Tibial artery (tissue), 4 donors: ENCODE measurements around the gene AMDHD1.

ENCODE experiments used
- DNase-seq, 2 donors: peaks; one replicate each; pipeline ENCODE4 v3.0.0-alpha.2; 2019
- H3K27ac ChIP-seq, 2 donors: fragments of 200-600 bp; sonication (generic) in 1 of 2; 1 replicate in 1 of 2; 2 replicates in 1 of 2; pipeline ENCODE4 v1.5.1; 2018 to 2019; ENCODE audit warnings: mild to moderate bottlenecking in 1 of 2
- H3K27me3 ChIP-seq, 2 donors: fragments of 200-600 bp; sonication (generic) in 1 of 2; one replicate each; pipeline versions ENCODE4 v1.5.1 to v1.6.0; 2016 to 2019
- H3K36me3 ChIP-seq, 3 donors: fragments of 200-600 bp; sonication (generic) in 2 of 3; one replicate each; pipeline ENCODE4 v1.5.1; 2016 to 2019; ENCODE audit warnings: mild to moderate bottlenecking in 2 of 3
- H3K4me1 ChIP-seq, 4 donors: fragments of 200-600 bp; sonication (generic) in 2 of 4; 1 replicate in 3 of 4; 2 replicates in 1 of 4; pipeline ENCODE4 v1.5.1; 2016 to 2019
- H3K4me3 ChIP-seq, 2 donors: fragments of 200-600 bp; sonication (generic) in 1 of 2; 1 replicate in 1 of 2; 2 replicates in 1 of 2; pipeline ENCODE4 v1.5.1; 2018 to 2019; ENCODE audit warnings: mild to moderate bottlenecking in 2 of 2
- H3K9me3 ChIP-seq, 3 donors: fragments of 200-600 bp; sonication (generic) in 1 of 3; one replicate each; pipeline ENCODE4 v1.5.1; 2016 to 2019
- intact Hi-C: fragments of 100-400 bp; cut with DNase I; formaldehyde crosslinking; loops from one replicate; pipeline ENCODE4 v1.15.0; 2023; ENCODE audit warnings: low total_unique reads
- TF ChIP-seq, protein P1 (sequence below), 2 experiments: fragments of 200-600 bp in 1 of 2; fragments of 450-650 bp in 1 of 2; IDR thresholded peaks; one replicate each; pipeline ENCODE4 v1.5.1; 2017 to 2019; ENCODE audit warnings: antibody characterized with exemption in 2 of 2, mild to moderate bottlenecking in 1 of 2, moderate library complexity in 1 of 2

The AMDHD1 gene

DNA sequence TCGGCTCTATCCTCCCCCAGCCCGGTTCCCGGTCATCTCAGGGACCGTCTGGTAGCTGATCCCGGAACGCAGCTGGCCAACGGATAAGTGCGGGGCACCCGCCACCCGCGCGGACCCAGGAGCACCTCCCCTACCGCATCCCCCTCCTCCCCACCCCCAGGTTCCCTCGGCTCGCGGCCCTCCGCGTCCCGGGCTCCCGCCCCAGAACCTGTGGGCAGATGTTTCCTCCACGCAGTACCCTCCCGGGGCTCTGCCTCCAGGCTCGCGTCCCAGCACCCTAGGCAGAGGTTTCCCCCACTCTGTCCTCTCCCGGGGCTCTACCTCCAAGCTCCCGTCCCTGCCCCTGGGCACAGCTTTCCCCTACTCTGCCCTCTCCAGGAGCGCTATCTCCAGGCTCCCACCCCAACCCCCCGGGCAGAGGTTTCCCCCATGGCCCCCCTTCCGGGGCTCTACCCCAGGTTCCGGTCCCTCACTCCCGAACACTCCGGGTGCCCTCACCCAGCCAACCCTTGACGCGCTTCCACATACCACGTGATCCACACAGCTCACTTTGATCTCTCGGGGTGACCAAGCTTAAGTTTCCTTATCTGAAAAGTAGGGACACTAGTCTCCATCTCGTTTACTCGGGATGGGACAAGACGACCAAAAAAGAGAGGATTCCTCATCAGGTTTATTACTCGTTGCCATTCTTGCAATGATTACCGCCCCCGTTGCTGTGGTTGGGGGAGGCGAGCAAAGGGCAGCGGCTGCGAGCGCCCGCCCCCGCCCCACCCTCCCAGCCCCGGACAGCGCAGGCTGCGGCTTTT, 404 bp upstream of the AMDHD1 start, which contains the start of gene CCDC38:
CCDC38 (minus strand) TSS at position 91 of the 806 bp plus-strand sequence. CDS start 6,105 bp downstream, outside the sequence.
- H3K9me3 ChIP-seq: no peaks in the 10 kb centered on the region
- DNase-seq: peak; percentile 73 to 79
- peaks cover 0 to 15% (median 4%) of the 10 kb centered on the region in 4 donors for H3K4me1 ChIP-seq
- peak within 1 kb of the TSS; percentile 66 to 70 for H3K27ac ChIP-seq
- intact Hi-C loops: loop anchor here (10.0 kb wide), 1 partner anchor 88 kb away; the partner anchor contains the start of gene SNRPF
- H3K36me3 ChIP-seq: no peaks in the 10 kb centered on the region
- TF ChIP-seq, protein P1, sequence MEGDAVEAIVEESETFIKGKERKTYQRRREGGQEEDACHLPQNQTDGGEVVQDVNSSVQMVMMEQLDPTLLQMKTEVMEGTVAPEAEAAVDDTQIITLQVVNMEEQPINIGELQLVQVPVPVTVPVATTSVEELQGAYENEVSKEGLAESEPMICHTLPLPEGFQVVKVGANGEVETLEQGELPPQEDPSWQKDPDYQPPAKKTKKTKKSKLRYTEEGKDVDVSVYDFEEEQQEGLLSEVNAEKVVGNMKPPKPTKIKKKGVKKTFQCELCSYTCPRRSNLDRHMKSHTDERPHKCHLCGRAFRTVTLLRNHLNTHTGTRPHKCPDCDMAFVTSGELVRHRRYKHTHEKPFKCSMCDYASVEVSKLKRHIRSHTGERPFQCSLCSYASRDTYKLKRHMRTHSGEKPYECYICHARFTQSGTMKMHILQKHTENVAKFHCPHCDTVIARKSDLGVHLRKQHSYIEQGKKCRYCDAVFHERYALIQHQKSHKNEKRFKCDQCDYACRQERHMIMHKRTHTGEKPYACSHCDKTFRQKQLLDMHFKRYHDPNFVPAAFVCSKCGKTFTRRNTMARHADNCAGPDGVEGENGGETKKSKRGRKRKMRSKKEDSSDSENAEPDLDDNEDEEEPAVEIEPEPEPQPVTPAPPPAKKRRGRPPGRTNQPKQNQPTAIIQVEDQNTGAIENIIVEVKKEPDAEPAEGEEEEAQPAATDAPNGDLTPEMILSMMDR (IDR thresholded peaks at IDR 0.05): no peak
- peak within 1 kb of the TSS; percentile 71 to 77 for H3K4me3 ChIP-seq
- H3K27me3 ChIP-seq: no peaks in the 10 kb centered on the region

DNA sequence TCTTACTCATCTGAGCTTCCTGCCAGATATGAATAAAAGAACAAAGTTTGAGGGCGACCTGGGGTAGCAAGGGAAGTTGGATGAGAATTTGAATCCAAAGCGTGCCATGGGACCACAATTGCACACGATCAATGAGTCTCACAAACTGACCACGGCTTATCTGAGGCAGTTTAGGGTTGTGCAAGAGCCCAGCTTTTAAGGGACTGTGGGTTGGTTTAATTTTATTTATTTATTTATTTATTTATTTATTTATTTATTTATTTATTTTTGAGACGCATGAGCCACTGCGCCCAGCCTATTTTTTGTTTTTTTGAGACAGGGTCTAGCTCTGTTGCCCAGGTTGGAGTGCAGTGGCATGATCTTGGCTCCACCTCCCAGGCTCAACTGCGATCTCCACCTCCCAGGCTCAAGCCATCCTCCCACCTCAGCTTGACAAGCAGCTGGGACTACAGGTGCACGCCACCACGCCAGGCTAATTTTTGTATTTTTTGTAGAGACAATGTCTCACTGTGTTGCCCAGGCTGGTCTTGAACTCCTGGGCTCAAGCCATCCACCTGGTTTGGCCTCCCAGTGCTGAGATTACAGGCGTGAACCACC, 1.1 kb downstream of the AMDHD1 start:
- intact Hi-C loops: loop anchor here (10.0 kb wide), 1 partner anchor 89 kb away; the partner anchor contains the start of gene SNRPF
- Histone ChIP-seq H3K4me3 (no peak overlapping the region), H3K36me3 (no peaks in the 10 kb centered on the region), H3K27ac (no peak overlapping the region), H3K27me3 (no peaks in the 10 kb centered on the region), H3K9me3 (no peaks in the 10 kb centered on the region), H3K4me1 (peaks cover 0 to 15% (median 4%) of the 10 kb centered on the region in 4 donors)
- no peak for DNase-seq
- TF ChIP-seq, protein P1 (IDR thresholded peaks at IDR 0.05): no peak

DNA sequence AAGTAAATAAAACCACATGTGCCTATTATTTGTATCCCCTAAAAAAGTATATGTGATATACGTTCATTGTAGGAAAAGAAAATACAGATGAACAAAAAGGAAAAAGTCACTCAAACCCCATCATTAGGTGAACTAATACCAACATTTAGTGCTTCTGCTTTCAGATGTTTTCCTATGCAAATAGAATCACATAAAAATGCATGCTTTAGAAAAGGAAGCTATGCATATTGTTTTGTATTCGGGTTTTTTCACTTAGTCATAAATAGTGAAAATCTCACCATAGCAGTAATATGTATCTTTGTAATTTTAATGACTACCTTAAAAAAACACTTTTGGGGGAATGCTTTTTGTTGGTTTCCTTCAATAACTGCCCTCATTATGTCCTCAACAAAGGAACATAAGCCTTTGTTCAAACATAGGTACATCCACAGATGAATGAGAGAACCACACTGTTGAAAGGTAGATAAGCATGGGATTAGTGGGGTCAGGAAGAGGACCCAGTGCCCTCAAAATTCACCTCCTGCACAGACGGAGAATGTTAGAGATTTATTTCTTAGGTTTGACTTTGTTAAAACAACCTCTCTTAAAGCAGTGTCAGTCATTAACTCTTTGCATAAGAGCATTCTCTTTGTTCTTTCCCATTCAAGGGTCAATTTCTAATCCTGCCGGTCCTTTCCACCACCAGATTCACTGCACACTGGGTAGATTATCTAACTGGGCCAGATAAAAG, 6.5 kb downstream of the AMDHD1 start:
- TF ChIP-seq, protein P1 (IDR thresholded peaks at IDR 0.05): no peak
- H3K4me1 ChIP-seq: no peaks in the 10 kb centered on the region

DNA sequence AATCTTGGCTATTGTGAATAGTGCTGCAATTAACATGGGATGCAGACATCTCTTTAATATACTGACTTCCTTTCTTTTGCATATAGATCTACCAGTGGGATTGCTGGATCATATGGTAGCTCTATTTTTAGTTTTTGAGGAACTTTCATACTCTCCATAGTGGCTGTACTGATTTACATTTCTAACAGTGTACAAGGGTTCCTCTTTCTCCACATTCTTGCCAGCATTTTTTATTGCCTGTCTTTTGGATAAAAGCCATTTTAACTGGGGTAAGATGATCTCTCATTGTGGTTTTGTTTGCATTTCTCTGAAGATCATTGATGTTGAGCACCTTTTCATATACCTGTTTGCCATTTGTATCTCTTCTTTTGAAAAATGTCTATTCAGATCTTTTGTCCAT, 8.4 kb downstream of the AMDHD1 start:
- H3K4me3 ChIP-seq: no peak overlapping the region
- H3K27me3 ChIP-seq: no peaks in the 10 kb centered on the region
- H3K4me1 ChIP-seq: no peaks in the 10 kb centered on the region
- TF ChIP-seq, protein P1 (IDR thresholded peaks at IDR 0.05): no peak
- no peaks in the 10 kb centered on the region for H3K36me3 ChIP-seq
- intact Hi-C loops: no loop called here
- DNase-seq: no peak
- H3K9me3 ChIP-seq: no peaks in the 10 kb centered on the region
- no peak overlapping the region for H3K27ac ChIP-seq

More for the DNA sequence above, 6.5 kb downstream of the AMDHD1 start:
- no peak for DNase-seq
- H3K27me3 ChIP-seq: no peaks in the 10 kb centered on the region
- no peak overlapping the region for H3K4me3 ChIP-seq
- H3K27ac ChIP-seq: no peak overlapping the region
- H3K36me3 ChIP-seq: no peaks in the 10 kb centered on the region
- no peaks in the 10 kb centered on the region for H3K9me3 ChIP-seq
- intact Hi-C loops: loop anchor here (10.0 kb wide), 1 partner anchor 95 kb away; the partner anchor contains the start of gene SNRPF

GRCh38 chr12:95953000-95953399, 9.9 kb downstream of the AMDHD1 start:
- intact Hi-C loops: no loop called here
- H3K27me3 ChIP-seq: peaks cover 0 to 4% of the 10 kb centered on the region in 2 donors
- H3K9me3 ChIP-seq: no peaks in the 10 kb centered on the region
- no peak overlapping the region for H3K4me3 ChIP-seq
- no peaks in the 10 kb centered on the region for H3K36me3 ChIP-seq
- no peaks in the 10 kb centered on the region for H3K4me1 ChIP-seq
- no peak overlapping the region for H3K27ac ChIP-seq
- TF ChIP-seq, protein P1 (IDR thresholded peaks at IDR 0.05): no peak
- DNase-seq: no peak
